Measurements from ENCODE around the gene MTMR1. TPM values are rescaled to one million over a fixed set of nuclear protein-coding genes. Genes with fewer than 3 reads are reported as not detected.

MTMR1 gene
- total and polyA plus RNA-seq, 2 donors (not counting 1 experiment from before 2014, with no cell fraction given) = 30.8 to 67.5 TPM

DNA sequence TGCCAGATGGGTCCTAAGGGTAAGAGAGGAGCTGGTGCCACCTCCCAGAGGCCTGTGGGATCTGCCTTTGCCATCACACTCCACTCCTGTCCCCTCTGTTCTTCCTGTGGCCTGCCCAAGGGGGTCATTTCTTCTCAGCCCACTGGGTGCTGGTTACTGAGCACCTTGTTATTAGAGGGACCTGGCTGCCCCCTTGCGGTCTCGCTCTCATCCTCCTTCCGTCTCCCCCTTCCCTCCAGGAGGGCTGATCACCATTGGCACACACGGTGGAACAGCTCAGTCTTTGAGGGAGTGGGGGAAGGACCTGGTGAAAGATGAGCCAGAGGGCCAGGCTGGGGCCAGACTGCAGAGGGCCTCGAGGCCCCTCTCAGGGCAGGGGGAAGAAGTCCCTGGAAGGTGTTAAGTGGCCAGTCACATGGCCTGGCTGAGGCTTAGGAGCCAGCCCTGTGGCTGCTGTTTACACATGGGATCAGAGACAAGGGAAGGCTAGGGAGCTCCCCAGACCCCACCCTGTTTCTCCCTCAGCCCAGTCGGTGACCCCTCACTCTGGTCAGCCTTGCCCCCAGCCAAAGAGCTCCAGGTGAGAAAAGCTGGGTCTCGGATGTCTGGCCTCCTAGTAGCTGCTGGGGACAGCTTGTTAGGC is 68.1 kb downstream of the MTMR1 start:
- no peaks in the 10 kb centered on the region for H3K9me3 ChIP-seq (ENCODE audit: control extremely low read depth in 1 of 3, control insufficient read depth in 2 of 3, insufficient read depth in 1 of 3, low read length in 2 of 3)
- H3K4me3 ChIP-seq (ENCODE audit: control extremely low read depth in 1 of 5, extremely low read depth in 1 of 5, insufficient read depth in 1 of 5, low read depth in 2 of 5, low read length in 4 of 5) = no peak overlapping the region
- H3K36me3 ChIP-seq (replicated peaks in 1 of 2; ENCODE audit: control extremely low read depth in 1 of 2, control insufficient read depth in 1 of 2, extremely low read depth in 1 of 2, insufficient read depth in 2 of 2, low read length in 1 of 2) = peaks cover 0 to 30% of the 10 kb centered on the region in 2 experiments
- ATAC-seq (ENCODE audit: low read depth) = no peak
- POLR2A ChIA-PET = interaction anchor here (0.5 kb wide), 1 partner anchor 11 kb away, joined by 3 read pairs; no protein-coding TSS in a partner anchor
- H3K79me2 ChIP-seq (ENCODE audit: control insufficient read depth, insufficient read depth, low read length) = no peaks in the 10 kb centered on the region
- CTCF ChIA-PET = interaction anchor here (1.1 kb wide), 1 partner anchor 11 kb away, joined by 4 read pairs; no protein-coding TSS in a partner anchor
- H3K4me1 Mint-ChIP-seq = no peaks in the 10 kb centered on the region
- H3K9ac ChIP-seq (ENCODE audit: low read length) = no peak overlapping the region
- H3K4me3 Mint-ChIP-seq = no peak overlapping the region
- no peaks in the 10 kb centered on the region for H3K4me1 ChIP-seq (ENCODE audit: control insufficient read depth in 2 of 2, insufficient read depth in 2 of 2, low read length in 2 of 2)
- H4K20me1 ChIP-seq (ENCODE audit: control insufficient read depth, insufficient read depth, low read length, poor library complexity, severe bottlenecking) = no peaks in the 10 kb centered on the region
- no peaks in the 10 kb centered on the region for H3K27me3 ChIP-seq (replicated peaks in 1 of 4; ENCODE audit: control extremely low read depth in 1 of 4, control insufficient read depth in 3 of 4, insufficient read depth in 4 of 4, low read length in 3 of 4)
- DNase-seq = no peak
- H3K27ac ChIP-seq (ENCODE audit: low read length in 2 of 2) = no peak overlapping the region
- H2AFZ ChIP-seq (ENCODE audit: insufficient read depth, low read depth, low read length, poor library complexity, severe bottlenecking) = no peak overlapping the region
- no peak overlapping the region for H3K4me2 ChIP-seq (replicated peaks; ENCODE audit: low read depth, low read length, poor library complexity, severe bottlenecking)
- WGBS (ENCODE audit: insufficient coverage) = no CpG with 5 or more reads among the region's 7 CpGs
- TF ChIP-seq EZH2 (IDR thresholded peaks at IDR 0.05; ENCODE audit: borderline replicate concordance, insufficient read depth, low read depth, low read length, poor library complexity, severe bottlenecking) = no peak
- TF ChIP-seq, protein P1, sequence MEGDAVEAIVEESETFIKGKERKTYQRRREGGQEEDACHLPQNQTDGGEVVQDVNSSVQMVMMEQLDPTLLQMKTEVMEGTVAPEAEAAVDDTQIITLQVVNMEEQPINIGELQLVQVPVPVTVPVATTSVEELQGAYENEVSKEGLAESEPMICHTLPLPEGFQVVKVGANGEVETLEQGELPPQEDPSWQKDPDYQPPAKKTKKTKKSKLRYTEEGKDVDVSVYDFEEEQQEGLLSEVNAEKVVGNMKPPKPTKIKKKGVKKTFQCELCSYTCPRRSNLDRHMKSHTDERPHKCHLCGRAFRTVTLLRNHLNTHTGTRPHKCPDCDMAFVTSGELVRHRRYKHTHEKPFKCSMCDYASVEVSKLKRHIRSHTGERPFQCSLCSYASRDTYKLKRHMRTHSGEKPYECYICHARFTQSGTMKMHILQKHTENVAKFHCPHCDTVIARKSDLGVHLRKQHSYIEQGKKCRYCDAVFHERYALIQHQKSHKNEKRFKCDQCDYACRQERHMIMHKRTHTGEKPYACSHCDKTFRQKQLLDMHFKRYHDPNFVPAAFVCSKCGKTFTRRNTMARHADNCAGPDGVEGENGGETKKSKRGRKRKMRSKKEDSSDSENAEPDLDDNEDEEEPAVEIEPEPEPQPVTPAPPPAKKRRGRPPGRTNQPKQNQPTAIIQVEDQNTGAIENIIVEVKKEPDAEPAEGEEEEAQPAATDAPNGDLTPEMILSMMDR (IDR thresholded peaks at IDR 0.05) = no peak
- no peaks in the 10 kb centered on the region for H3K27me3 Mint-ChIP-seq
- no peaks in the 10 kb centered on the region for H3K9me3 Mint-ChIP-seq (ENCODE audit: insufficient read depth)
- H3K27ac Mint-ChIP-seq = no peak overlapping the region
- intact Hi-C loops (cut with micrococcal nuclease) = no loop called here

DNA sequence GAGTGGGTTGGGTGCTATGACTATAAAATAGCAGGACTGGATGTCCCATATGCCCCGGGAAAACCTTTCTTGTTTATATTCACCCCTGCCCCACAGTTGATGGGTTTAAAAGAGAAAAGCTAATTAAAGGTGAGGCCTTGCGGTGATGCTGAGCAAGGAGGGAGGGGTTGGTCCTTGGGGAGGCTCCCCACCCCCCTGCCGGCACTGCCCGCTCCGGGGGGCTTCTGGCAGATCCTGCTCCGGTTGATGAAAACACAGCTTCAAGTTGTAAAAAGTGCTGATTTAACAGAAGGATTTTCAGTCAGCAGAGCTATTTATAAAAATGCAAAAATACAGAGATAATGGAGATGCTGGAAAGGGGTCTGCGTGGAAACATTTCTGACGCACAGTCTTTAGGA is 68.6 kb downstream of the MTMR1 start:
- no peaks in the 10 kb centered on the region for H3K9me3 Mint-ChIP-seq (ENCODE audit: insufficient read depth)
- Histone ChIP-seq H3K4me1 (ENCODE audit: control insufficient read depth in 2 of 2, insufficient read depth in 2 of 2, low read length in 2 of 2) (no peaks in the 10 kb centered on the region), H3K27me3 (replicated peaks in 1 of 4; ENCODE audit: control extremely low read depth in 1 of 4, control insufficient read depth in 3 of 4, insufficient read depth in 4 of 4, low read length in 3 of 4) (no peaks in the 10 kb centered on the region), H3K9ac (ENCODE audit: low read length) (no peak overlapping the region), H3K79me2 (ENCODE audit: control insufficient read depth, insufficient read depth, low read length) (no peaks in the 10 kb centered on the region), H3K4me3 (ENCODE audit: control extremely low read depth in 1 of 5, extremely low read depth in 1 of 5, insufficient read depth in 1 of 5, low read depth in 2 of 5, low read length in 4 of 5) (no peak overlapping the region), H4K20me1 (ENCODE audit: control insufficient read depth, insufficient read depth, low read length, poor library complexity, severe bottlenecking) (no peaks in the 10 kb centered on the region), H3K9me3 (ENCODE audit: control extremely low read depth in 1 of 3, control insufficient read depth in 2 of 3, insufficient read depth in 1 of 3, low read length in 2 of 3) (no peaks in the 10 kb centered on the region), H3K4me2 (replicated peaks; ENCODE audit: low read depth, low read length, poor library complexity, severe bottlenecking) (no peak overlapping the region), H3K36me3 (replicated peaks in 1 of 2; ENCODE audit: control extremely low read depth in 1 of 2, control insufficient read depth in 1 of 2, extremely low read depth in 1 of 2, insufficient read depth in 2 of 2, low read length in 1 of 2) (peaks cover 0 to 30% of the 10 kb centered on the region in 2 experiments), H3K27ac (ENCODE audit: low read length in 2 of 2) (no peak overlapping the region), H2AFZ (ENCODE audit: insufficient read depth, low read depth, low read length, poor library complexity, severe bottlenecking) (no peak overlapping the region)
- DNase-seq = no peak
- 100% methylated on average over 2 of the region's 8 CpGs for WGBS (ENCODE audit: insufficient coverage)
- no peak overlapping the region for H3K27ac Mint-ChIP-seq
- H3K4me1 Mint-ChIP-seq = no peaks in the 10 kb centered on the region
- TF ChIP-seq, protein P1 (IDR thresholded peaks at IDR 0.05) = no peak
- no peak for TF ChIP-seq EZH2 (IDR thresholded peaks at IDR 0.05; ENCODE audit: borderline replicate concordance, insufficient read depth, low read depth, low read length, poor library complexity, severe bottlenecking)
- intact Hi-C loops (cut with micrococcal nuclease) = no loop called here
- no peaks in the 10 kb centered on the region for H3K27me3 Mint-ChIP-seq
- H3K4me3 Mint-ChIP-seq = no peak overlapping the region
- ChIA-PET CTCF (interaction anchor here (1.1 to 1.3 kb wide), 2 partner anchors 10 to 12 kb away, joined by 3 to 4 read pairs; no protein-coding TSS in a partner anchor), POLR2A (interaction anchor here (0.5 kb wide), 1 partner anchor 12 kb away, joined by 3 read pairs; no protein-coding TSS in a partner anchor)
- ATAC-seq (ENCODE audit: low read depth) = no peak
